Retina (tissue), 1 donor: ENCODE results near the gene SLAMF1.
"Not testable (repeated sequence)": the region's sequence is repeated elsewhere in the genome, so short reads cannot be mapped to it uniquely, and the experiment has no call there.

Experiments
- DNase-seq: peaks from one replicate; pipeline ENCODE4 v3.0.0-alpha.2; 2016

The SLAMF1 gene

DNA sequence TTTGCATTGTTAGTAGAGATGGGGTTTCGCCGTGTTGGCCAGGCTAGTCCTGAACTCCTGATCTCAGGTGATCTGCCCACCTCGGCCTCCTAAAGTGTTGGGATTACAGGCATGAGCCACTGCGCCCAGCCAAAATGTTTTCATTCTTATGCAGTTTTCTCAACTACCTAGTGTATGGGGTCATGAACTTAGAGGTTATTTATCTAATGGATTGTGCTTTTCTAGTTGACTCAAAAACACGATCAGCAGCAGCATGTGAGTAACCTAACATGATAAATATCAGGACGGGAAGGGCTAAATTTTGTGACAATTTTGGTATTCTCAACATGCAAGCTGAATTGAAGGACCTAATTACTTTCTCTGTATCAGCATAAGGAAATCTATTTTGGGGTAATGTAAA, 58.4 kb downstream of the SLAMF1 start:
- DNase-seq, result no peak

GRCh38 chr1:160584784-160585183, 62.1 kb downstream of the SLAMF1 start:
- DNase-seq, result no peak

DNA sequence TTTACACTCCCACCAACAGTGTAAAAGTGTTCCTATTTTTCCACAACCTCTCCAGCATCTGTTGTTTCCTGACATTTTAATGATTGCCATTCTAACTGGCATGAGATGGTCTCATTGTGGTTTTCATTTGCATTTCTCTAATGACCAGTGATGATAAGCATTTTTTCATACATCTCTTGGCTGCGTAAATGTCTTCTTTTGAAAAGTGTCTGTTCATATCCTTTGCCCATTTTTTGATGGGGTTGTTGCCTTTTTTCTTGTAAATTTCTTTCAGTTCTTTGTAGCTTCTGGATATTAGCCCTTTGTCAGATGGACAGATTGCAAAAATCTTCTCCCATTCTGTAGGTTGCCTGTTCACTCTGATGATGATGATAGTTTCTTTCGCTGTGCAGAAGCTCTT, 63.9 kb downstream of the SLAMF1 start:
- DNase-seq, result not testable (repeated sequence)

DNA sequence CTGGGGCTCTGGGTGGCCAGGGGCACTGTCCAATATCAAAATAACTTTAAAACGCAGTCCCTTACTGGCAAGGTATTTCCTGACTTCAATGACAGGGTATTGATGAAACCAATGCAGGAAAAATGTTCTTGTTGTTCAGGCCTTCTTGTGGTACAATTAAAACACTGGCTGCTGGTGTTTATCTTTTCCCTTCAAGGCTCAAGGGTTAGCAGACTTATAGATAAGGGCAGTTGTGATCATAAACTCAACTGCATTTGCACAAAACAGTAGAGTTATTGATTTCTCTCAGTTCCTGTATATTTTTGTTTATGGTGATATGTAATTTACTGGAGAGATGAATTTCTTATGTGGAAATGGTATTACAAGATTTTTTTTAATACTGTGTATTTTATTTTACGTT, 64.9 kb downstream of the SLAMF1 start:
- DNase-seq, result no peak

GRCh38 chr1:160580221-160580812, 66.5 kb downstream of the SLAMF1 start:
- DNase-seq, result no peak

GRCh38 chr1:160579216-160579701, 67.6 kb downstream of the SLAMF1 start, which contains the start of gene CD84:
TSS of gene CD84 (minus strand) at chr1:160579496. CDS start at chr1:160579437, 59 bp downstream.
- no peak for DNase-seq

DNA sequence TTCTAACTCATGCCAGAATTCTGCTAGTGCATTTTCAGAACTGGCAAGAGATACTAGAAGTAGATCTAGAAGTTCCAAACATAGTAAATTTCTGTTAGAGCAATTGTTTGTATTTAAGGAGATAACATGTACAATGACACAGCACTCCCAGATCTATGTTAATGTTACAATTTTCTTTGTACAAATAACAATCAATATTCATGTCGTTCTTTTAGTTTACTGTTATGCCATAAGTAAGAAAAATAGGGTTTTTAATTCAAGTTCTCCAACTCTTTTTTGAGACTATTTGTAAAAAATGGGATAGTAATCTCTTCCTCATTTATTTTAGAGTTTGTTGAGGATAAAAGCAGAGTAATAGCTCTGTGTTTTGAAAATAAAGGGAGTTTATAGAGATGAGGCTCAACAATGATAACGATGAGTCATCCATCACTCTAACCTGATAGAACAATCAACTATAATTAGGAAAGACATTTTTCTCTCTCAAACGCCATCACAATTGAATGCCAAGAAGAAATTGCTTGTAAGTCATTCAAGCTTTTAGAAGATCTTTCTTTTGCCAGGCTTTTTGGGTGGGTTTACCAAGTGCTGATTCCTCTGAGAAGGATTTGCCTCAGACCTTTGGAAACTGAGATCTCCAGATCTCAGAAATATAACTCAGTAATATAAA, 68.2 kb downstream of the SLAMF1 start:
- DNase-seq, result no peak

DNA sequence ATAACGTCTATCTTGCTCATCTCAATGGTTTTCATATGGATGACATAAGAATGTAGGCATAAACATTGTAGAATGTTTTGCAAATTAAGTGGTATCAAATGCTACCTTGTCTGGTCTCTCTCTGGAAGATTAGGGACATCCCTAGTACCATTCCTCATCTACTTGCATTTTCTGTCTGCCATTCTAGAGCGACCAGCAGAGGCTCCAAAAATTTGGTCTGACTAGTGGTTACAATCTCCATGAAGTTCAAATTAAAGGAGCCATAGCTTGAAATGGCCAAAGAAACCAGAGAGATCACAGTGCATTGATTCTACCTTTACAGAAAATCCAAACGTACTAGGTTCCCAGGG, 68.7 kb downstream of the SLAMF1 start:
- DNase-seq, result no peak

- no peak for DNase-seq
Measured at GRCh38 chr1:160577671-160578070, 69.2 kb downstream of the SLAMF1 start.

GRCh38 chr1:160576884-160577283, 70.0 kb downstream of the SLAMF1 start:
- DNase-seq, result no peak

DNA sequence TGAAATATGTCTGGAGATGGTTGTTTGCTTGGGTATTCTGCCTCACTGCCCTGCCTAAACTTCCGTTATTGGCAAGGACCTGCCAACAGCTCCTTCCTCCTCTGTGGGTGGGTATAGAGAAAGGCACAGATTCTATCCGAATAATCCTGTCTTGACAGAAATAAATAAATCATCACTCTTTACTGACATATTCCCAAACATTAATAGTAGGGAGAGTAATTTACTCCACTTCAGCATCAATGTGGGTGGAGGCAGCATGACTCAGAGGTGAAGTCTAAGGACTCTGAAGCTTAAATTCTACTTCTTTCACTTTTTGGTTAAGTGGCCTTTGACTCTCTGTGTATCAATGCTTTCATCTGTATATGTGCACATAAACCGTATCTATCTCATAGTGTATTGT, 70.5 kb downstream of the SLAMF1 start:
- DNase-seq, result no peak

- DNase-seq, result no peak
Measured at GRCh38 chr1:160575112-160575664, 71.7 kb downstream of the SLAMF1 start.

- no peak for DNase-seq
Measured at GRCh38 chr1:160570840-160571239, 76.0 kb downstream of the SLAMF1 start.

- DNase-seq, result no peak
Measured at GRCh38 chr1:160569806-160570205, 77.0 kb downstream of the SLAMF1 start.

DNA sequence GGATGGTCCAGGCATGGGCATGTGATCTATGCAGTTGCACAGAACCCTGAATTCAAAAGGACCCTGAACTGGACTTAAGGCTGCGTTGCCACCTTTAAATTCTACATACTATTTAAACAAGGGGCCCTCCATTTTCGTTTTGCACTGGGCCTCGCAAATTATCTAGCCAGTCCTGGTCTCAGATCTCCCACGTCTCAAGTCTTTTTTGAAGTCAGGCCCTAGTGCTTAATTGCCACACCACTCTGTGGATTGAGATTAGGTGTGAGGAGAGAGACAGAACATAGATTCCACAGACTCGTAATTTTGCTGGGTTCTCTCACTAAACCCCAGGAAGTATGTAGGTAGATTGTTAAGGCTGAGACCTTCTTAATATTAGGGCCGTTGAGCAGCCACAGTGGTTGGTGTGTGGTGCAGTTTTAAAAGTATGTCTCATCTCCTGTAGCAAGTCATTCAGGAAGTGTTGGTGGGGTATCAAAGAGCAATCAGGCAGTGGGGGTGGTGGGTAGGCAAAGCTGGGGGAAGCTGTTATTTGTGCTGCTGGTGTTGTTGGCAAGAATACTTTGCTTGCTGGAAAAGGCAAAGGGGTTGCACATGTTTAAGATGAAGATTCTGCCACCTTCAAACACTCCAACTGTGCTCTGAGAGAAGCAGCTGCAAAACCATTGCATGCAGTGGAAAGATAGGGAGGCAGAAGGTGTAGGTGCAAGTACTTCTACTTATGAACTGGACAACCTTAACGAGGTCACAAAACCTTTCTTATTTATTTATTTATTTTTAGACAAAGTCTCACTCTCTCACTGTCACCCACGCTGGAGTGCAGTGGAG, 78.8 kb downstream of the SLAMF1 start:
- no peak for DNase-seq

DNA sequence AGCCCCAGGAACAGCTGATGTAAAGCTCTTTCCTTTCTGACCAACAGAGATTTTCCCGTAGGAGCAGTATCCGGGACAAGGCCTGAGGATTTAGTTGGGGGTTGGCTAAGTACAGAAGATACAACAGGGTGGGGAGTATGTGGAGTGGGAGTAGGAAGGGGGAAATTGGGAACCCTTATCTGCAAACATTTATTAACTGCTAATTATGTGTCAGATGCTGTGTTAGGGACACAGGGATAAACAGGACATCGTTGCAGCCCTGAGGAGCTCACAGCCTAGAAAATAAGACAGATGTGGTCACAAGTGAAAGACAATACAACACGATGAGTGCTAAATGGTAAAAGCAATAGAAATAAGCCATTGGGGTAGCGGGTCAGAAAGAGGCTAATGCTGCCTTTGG, 79.5 kb downstream of the SLAMF1 start:
- DNase-seq, result no peak

- DNase-seq, result no peak
Measured at GRCh38 chr1:160565564-160565963, 81.3 kb downstream of the SLAMF1 start.

GRCh38 chr1:160563230-160563629, 83.6 kb downstream of the SLAMF1 start:
- not testable (repeated sequence) for DNase-seq

DNA sequence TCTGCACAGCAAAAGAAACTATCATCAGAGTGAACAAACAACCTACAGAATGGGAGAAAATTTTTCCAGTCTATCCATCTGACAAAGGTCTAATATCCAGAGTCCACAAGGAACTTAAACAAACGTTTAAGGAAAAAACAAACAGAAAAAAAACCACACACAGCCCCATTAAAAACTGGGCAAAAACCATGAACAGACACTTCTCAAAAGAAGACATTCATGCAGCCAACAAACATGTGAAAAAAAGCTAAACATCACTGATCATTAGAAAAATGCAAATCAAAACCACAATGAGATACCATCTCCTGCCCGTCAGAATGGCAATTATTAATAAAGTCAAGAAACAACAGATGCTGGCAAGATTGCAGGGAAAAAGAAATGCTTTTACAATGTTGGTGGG, 84.1 kb downstream of the SLAMF1 start:
- DNase-seq, result not testable (repeated sequence)

- no peak for DNase-seq
Measured at GRCh38 chr1:160560806-160561205, 86.0 kb downstream of the SLAMF1 start.

DNA sequence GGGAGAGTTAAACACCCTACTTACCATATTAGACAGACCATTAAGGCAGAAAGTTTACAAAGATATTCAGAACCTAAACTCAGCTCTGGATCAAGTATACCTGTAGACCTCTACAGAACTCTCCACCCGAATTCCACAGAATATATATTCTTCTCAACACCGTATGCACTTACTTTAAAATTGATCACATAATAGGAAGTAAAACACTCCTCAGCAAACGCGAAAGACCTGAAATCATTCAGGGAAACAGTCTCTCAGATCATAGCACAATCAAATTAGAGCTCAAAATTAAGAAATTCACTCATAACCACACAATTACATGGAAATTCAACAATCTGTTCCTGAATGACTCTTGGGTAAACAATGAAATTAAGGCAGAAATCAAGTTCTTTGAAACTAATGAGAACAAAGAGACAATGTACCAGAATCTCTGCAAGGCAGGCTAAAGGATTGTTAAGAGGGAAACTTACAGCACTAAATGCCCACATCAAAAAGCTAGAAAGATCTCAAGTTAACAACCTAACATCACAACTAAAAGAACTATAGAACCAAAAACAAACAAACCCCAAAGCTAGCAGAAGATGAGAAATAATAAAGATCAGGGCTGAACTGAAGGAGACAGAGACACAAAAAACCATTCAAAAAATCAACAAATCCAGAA, 86.7 kb downstream of the SLAMF1 start:
- DNase-seq, result no peak

GRCh38 chr1:160559437-160559836, 87.4 kb downstream of the SLAMF1 start:
- not testable (repeated sequence) for DNase-seq
